ELF-1 (cell line): ENCODE measurements around the gene ZNF316.

Source experiments
- DNase-seq: peaks from one replicate; pipeline ENCODE4 v3.0.0-alpha.2; 2016; ENCODE audit warnings: low read depth, low spot score

The ZNF316 gene

GRCh38 chr7:6636741-6637543 is at the start of gene ZNF316:
ZNF316 (plus strand) TSS chr7:6637318; CDS start chr7:6642410, 5,092 bp downstream.
- no peak for DNase-seq

DNA sequence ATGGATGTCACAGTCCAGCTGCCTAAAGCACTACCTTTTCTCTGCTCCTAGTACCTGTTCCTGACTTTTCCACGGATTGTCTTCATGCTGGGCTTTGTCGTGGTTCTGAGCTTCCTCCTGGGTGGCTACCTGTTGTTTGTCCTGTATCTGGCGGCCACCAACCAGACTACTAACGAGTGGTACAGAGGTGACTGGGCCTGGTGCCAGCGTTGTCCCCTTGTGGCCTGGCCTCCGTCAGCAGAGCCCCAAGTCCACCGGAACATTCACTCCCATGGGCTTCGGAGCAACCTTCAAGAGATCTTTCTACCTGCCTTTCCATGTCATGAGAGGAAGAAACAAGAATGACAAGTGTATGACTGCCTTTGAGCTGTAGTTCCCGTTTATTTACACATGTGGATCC is 48.6 kb upstream of the ZNF316 start:
- no peak for DNase-seq

DNA sequence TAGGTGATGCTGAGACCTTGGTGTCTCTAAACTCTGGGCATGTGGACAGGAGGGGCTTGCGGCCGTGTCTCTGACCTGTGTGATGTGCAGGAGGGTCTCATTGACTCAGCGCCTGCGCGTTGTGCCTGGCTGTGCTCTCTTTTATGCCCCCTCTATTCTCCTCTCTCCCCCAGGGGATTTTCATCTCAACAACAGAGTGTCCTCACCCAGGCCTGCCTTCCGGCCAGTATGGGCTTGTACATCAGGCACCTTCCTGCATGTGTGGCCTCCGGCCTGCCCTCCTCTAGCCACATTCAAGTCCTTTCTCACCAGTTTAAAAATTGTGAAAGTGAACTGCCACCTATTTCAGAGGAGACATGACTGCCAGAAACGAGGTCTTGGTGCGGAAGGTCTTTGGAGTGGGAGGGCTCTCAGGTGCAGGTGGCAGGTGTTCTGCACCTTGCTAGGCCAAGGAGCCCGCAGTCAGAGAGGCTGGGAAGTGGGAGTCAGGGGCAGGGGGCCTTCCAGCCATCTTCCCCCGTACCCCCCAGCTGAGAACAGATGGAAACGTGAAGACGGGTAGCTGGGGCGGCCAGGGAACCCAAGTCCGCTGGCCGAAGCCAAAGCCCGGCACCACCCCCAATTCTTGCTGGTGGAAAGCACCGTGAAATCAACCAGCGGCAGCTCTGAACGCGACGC is 47.8 kb upstream of the ZNF316 start:
- no peak for DNase-seq

GRCh38 chr7:6589829-6590644 is 47.1 kb upstream of the ZNF316 start, which contains the start of gene INTS15:
INTS15 (plus strand) TSS chr7:6590021; CDS start chr7:6590284, 263 bp downstream.
- DNase-seq: peak; percentile 82

GRCh38 chr7:6590645-6591110 is 46.4 kb upstream of the ZNF316 start:
- no peak for DNase-seq

- DNase-seq: no peak
Measured at GRCh38 chr7:6600093-6600492, 37.0 kb upstream of the ZNF316 start.

GRCh38 chr7:6604458-6604857 is 32.7 kb upstream of the ZNF316 start:
- no peak for DNase-seq

DNA sequence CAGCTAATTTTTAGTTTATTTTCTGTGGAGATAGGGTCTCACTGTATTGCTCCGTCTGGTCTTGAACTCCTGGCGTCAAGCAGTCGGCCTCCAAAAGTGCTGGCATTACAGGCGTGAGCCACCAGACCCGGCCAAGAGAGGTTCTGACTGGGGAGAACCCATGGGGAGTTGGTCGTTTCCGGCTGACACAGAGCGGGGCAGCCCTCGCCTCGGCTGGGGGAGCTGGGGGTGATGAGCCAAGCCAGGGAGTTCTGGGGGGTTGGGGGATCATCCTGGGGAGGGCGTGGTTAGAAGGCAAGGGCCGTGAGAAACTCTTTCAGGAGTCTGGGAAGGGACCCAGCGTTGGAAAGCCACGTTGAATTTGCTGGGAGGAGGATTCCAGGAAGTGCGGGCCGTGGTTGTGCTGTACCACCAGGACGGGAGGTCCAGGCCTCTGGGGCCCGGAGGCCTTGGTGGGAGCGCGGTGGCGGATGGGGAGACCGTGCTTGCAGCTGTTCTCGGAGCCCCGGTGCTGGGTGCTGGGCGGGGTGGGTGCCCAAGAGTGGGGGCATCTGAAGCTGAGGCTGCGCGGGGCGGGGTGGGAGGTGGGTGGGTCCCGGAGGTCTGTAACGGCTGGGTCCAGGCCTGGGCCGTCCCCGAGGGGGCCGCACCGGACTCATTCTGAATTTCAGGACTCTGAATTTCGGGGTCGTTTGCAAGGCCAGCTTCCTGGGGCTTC is 30.1 kb upstream of the ZNF316 start:
- no peak for DNase-seq

DNA sequence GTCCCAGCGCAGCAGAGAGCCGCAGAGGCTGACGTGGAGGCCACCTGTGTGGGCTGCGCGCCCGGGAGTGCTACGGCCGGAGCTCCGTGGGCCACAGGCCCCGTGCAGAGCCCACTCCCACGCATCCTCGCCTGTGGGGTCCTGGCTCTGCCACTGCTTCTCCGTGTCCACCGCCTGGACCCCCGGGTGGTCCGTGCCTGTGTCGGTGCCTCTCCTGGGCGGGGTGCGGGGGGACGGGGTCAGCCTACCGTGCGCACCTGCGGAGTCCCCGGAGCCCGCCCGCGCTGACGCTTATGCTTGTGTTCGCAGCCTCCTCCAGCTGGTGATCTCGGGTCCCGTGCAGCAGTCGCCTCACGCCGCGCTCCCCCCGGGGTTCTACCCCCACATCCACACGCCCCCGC is 29.5 kb upstream of the ZNF316 start:
- DNase-seq: no peak

- no peak for DNase-seq
Measured at GRCh38 chr7:6608081-6608480, 29.0 kb upstream of the ZNF316 start.

DNA sequence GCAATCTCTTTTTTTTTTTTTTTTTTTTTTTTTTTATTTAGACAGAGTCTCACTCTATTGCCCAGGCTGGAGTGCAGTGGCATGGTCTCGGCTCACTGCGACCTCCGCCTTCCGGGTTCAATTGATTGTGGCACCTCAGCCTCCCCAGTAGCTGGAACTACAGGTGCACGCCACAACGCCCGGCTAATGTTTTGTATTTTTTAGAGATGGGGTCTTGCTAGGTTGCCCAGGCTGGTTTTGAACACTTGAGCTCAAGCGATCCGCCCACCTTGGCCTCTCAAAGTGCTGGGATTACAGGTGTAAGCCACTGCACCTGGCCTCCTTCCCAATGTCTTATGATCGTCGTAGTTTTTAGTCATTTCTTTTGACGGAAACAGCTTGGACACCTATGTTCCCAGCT is 28.3 kb upstream of the ZNF316 start:
- no peak for DNase-seq

- DNase-seq: no peak
Measured at GRCh38 chr7:6612819-6613218, 24.3 kb upstream of the ZNF316 start.

- DNase-seq: peak; percentile 83
Measured at GRCh38 chr7:6613706-6614105, 23.4 kb upstream of the ZNF316 start.

GRCh38 chr7:6614953-6615722 is 22.0 kb upstream of the ZNF316 start, which contains the start of gene ZNF853:
ZNF853 (plus strand) TSS chr7:6615610; CDS start chr7:6616175, 565 bp downstream.
- peak; percentile 68 for DNase-seq

DNA sequence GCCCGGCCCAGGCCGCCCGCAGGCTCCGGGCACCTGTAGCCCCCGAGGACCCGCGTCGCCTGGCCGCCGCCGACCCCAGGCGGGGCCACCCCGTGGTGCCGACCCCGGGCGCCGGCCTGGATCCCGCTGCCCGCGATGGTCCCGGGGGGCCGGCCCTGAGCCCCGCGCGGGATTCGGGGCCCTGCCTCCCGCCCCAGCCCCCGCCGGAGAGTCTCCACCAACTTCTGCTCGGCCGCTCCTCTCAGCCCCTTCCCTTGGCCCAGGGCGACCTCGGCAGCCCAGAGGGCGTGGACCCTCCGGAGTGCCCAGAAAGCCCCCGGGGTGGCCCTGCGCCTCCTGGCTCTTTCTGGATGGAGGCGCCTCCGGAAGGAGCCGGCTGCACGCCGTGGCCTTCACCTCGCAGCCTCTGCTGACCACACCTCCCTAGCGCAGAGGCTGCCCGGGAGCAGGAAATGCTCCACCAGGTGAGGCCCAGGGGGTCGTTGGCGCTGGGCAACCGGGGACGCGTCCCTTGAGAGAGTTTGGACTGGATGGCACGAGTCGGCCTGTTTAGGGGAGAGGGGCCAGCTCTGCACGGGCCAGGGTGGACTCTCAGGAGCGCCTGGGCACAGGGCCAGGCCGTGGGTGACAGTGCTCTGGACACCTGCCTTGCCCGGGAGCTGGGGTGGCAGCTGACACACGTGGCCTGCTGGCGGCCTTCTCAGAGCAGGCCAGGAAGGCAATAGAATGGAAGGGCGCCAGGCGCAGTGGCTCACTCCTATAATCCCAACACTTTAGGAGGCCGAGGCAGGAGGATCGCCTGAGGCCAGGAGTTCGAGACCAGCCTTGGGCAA is 21.2 kb upstream of the ZNF316 start:
- no peak for DNase-seq

- no peak for DNase-seq
Measured at GRCh38 chr7:6616854-6617643, 20.1 kb upstream of the ZNF316 start.

DNA sequence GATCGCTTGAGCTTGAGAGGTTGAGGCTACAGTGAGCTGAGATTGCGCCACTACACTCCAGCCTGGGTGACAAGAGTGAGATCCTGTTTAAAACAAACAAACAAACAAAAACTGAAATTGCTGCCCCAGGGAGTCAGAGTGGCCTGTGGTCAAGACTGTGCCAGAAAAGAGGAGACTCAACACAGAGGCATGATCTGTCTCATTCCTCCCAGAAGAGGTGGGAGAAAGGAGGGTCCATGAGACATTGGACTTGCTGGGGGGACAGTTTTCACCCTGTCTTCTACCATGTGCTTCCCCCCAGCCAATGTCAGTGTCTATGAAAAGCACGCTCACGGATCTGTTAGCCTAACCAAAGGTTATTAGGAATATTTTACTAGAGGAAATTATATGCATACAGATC is 18.5 kb upstream of the ZNF316 start:
- DNase-seq: no peak

DNA sequence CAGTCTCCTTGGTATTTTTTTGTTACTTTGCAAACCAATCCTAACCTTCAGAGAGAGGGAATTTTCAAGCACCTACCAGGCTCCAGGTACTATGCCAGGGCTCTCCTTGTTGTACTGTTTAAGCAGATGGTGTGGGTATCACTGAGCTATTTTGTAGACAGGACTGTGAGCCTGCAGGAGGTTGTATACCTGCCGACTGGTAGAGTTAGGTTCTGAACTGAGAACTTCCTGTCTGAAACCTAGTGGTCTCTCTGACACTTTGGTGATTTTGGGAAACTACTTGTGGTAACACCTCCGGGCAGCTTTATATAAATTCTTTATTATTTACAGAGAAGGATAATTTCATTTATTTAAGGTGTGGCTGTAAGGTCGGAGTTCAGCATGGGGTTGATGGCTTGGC is 17.2 kb upstream of the ZNF316 start:
- no peak for DNase-seq
